CD4-positive, alpha-beta T cell (primary cell): Measurements from ENCODE around the gene YAP1. TPM values are rescaled to one million over a fixed set of nuclear protein-coding genes. Genes with fewer than 3 reads are reported as not detected.

Experiments used
- ATAC-seq: fragments of 200-7000 bp; cut with Tn5 transposase; one replicate; pipeline ENCODE4 v1.10.0; 2022; ENCODE audit warnings: mild to moderate bottlenecking; ENCODE audit not compliant: poor library complexity
- CTCF ChIA-PET: fragments of 350-600 bp; sonication (Branson Sonifier 250); formaldehyde crosslinking; loops from one replicate; lab custom pipeline; 2021; ENCODE audit warnings: antibody characterized with exemption, inconsistent platforms; lab: Charles Lee
- POLR2A ChIA-PET: fragments of 350-600 bp; sonication (Branson Sonifier 250); formaldehyde crosslinking; loops from one replicate; lab custom pipeline; 2021; ENCODE audit warnings: antibody characterized with exemption, inconsistent platforms; lab: Charles Lee
- DNase-seq, 14 experiments: peaks; one replicate each; pipeline ENCODE4 v3.0.0-alpha.2; 2013 to 2020; ENCODE audit warnings: mixed read lengths in 2 of 14
- H3K27ac ChIP-seq, 2 donors: one replicate each; pipeline versions ENCODE4 v1.5.1 to v1.7.0; 2013; ENCODE audit warnings: low read length in 2 of 2, low read depth in 1 of 2, mild to moderate bottlenecking in 1 of 2
- H3K27me3 ChIP-seq, 2 experiments: 1 replicate in 1 of 2; 2 replicates in 1 of 2; pipeline versions ENCODE4 v1.6.1 to v1.7.0; 2013; ENCODE audit warnings: low read length in 2 of 2, control low read depth in 1 of 2, mild to moderate bottlenecking in 1 of 2, moderate library complexity in 1 of 2; ENCODE audit not compliant: insufficient read depth in 2 of 2, control insufficient read depth in 1 of 2
- H3K36me3 ChIP-seq: one replicate; pipeline ENCODE4 v1.6.1; 2013; ENCODE audit warnings: low read length, control low read depth; ENCODE audit not compliant: insufficient read depth
- H3K4me1 ChIP-seq: one replicate; pipeline ENCODE4 v1.6.1; 2013; ENCODE audit warnings: low read length, control low read depth; ENCODE audit not compliant: insufficient read depth
- H3K4me3 ChIP-seq: one replicate; pipeline ENCODE4 v1.5.1; 2013; ENCODE audit warnings: mild to moderate bottlenecking, low read length, moderate library complexity
- H3K9me3 ChIP-seq, 2 experiments: 1 replicate in 1 of 2; 2 replicates in 1 of 2; pipeline versions ENCODE4 v1.6.1 to v1.7.0; 2013; ENCODE audit warnings: low read length in 2 of 2, mild to moderate bottlenecking in 2 of 2, control low read depth in 1 of 2, moderate library complexity in 1 of 2; ENCODE audit not compliant: control insufficient read depth in 1 of 2, insufficient read depth in 1 of 2
- H3K27ac Mint-ChIP-seq: one replicate; pipeline ENCODE4 v1.8.0; 2020; ENCODE audit warnings: mixed read lengths
- H3K27me3 Mint-ChIP-seq: one replicate; pipeline ENCODE4 v1.8.0; 2021; ENCODE audit warnings: mixed read lengths
- H3K36me3 Mint-ChIP-seq: one replicate; pipeline ENCODE4 v1.8.0; 2021; ENCODE audit warnings: low read depth, mixed read lengths
- H3K4me1 Mint-ChIP-seq: one replicate; pipeline ENCODE4 v1.8.0; 2021; ENCODE audit warnings: low read depth, mixed read lengths
- H3K4me3 Mint-ChIP-seq: one replicate; pipeline ENCODE4 v1.8.0; 2020; ENCODE audit warnings: mild to moderate bottlenecking, mixed read lengths
- H3K9me3 Mint-ChIP-seq: one replicate; pipeline ENCODE4 v1.8.0; 2020; ENCODE audit warnings: mixed read lengths
- CTCF ChIP-seq: fragments of 200-600 bp; IDR thresholded peaks from one replicate; pipeline ENCODE4 v1.8.0; 2022; ENCODE audit warnings: antibody characterized with exemption, mild to moderate bottlenecking
- intact Hi-C, 2 experiments: fragments of 100-400 bp; cut with DNase I in 1 of 2; cut with micrococcal nuclease in 1 of 2; formaldehyde crosslinking; loops; one replicate each; pipeline versions ENCODE4 v1.15.1 to v1.9.0; 2023 to 2025; cut with DNase I, micrococcal nuclease
- total RNA-seq, 174 experiments: library from RNA in 2 of 174; stranded (reverse) in 2 of 174; gene quantifications; one replicate each; pipeline ENCODE4 v1.2.3 and lab custom pipeline; 2021 to 2026

Gene YAP1
- total RNA-seq, 2 experiments from 2014 or later, result 0.06 TPM; not detected in 1

DNA sequence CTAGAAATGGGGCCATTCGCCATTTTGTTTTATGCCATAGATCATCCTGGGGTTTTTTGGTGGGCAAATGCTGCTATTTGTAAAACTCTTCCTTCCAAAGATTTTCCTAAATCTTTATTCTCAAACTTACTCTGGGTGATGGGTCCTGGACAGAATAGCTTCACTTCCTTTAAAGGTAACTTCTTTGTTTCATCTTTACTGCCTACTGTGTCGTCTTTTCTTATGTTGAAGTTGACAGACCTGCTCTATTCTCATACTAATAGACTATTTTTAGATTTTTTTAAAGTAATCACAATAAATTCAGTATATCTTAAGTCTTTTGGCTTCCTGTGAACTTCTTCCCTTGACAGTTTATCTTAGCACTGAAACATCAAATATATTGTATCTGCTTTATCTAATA is 98.6 kb downstream of the YAP1 start:
- Histone ChIP-seq H3K4me1 (no peaks in the 10 kb centered on the region), H3K27ac (no peak overlapping the region), H3K36me3 (no peaks in the 10 kb centered on the region), H3K27me3 (peaks cover 0 to 18% of the 10 kb centered on the region in 2 experiments), H3K4me3 (no peak overlapping the region), H3K9me3 (no peaks in the 10 kb centered on the region)
- no peak for DNase-seq
- ChIA-PET CTCF (interaction anchor here (0.7 kb wide), 1 partner anchor 329 kb away, joined by 3 read pairs; no protein-coding TSS in a partner anchor), POLR2A (no interaction called here)
- no peak for ATAC-seq
- no peaks in the 10 kb centered on the region for H3K36me3 Mint-ChIP-seq
- intact Hi-C loops, result no loop called here
- no peaks in the 10 kb centered on the region for H3K9me3 Mint-ChIP-seq
- peaks cover 32% of the 10 kb centered on the region for H3K27me3 Mint-ChIP-seq
- no peak overlapping the region for H3K27ac Mint-ChIP-seq
- no peaks in the 10 kb centered on the region for H3K4me1 Mint-ChIP-seq
- no peak for TF ChIP-seq CTCF
- no peak overlapping the region for H3K4me3 Mint-ChIP-seq

GRCh38 chr11:102214623-102215022 is 104.4 kb downstream of the YAP1 start:
- Mint-ChIP-seq H3K9me3 (no peaks in the 10 kb centered on the region), H3K4me3 (no peak overlapping the region), H3K4me1 (no peaks in the 10 kb centered on the region), H3K36me3 (no peaks in the 10 kb centered on the region), H3K27me3 (peaks cover 41% of the 10 kb centered on the region), H3K27ac (no peak overlapping the region)
- intact Hi-C loops, result no loop called here
- H3K9me3 ChIP-seq, result no peaks in the 10 kb centered on the region
- no peaks in the 10 kb centered on the region for H3K4me1 ChIP-seq
- ATAC-seq, result no peak
- no peaks in the 10 kb centered on the region for H3K36me3 ChIP-seq
- TF ChIP-seq CTCF, result no peak
- POLR2A ChIA-PET, result no interaction called here
- H3K4me3 ChIP-seq, result no peak overlapping the region
- no peak overlapping the region for H3K27ac ChIP-seq
- no peak for DNase-seq
- peaks cover 6 to 11% of the 10 kb centered on the region in 2 experiments for H3K27me3 ChIP-seq
- CTCF ChIA-PET, result no interaction called here

DNA sequence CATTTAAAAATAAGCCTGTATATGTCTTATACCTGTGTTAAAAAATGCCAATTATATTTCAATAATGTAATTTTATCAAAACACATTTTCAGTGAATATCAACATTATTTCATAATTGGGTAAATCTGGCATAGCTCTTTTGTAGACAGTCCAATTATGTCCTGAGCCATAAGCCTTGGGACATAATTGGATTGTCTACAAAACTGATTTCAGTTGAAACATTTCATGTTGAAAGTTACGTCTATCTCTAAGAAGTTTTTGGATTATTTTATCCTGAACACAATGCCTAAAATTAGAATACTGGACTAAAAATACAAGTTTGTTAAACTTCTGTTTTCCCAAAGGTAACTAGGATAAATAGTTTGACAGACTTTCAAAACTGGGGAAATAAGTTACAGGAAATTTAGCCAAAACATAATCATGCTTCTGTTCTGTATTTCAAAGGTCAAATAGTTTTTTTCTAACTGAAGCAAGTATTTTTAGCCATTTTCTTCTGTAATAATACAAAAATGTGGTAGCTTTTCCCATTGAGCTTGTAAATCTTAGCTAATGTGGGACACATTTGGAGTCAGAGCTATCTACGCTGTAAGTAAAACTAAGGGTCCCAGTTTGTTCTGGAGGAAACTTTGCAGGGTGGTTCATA is 106.3 kb downstream of the YAP1 start:
- Histone ChIP-seq H3K4me3 (no peak overlapping the region), H3K27me3 (peaks cover 3 to 6% of the 10 kb centered on the region in 2 experiments), H3K36me3 (no peaks in the 10 kb centered on the region), H3K9me3 (no peaks in the 10 kb centered on the region), H3K27ac (no peak overlapping the region), H3K4me1 (no peaks in the 10 kb centered on the region)
- ChIA-PET CTCF (no interaction called here), POLR2A (no interaction called here)
- ATAC-seq, result no peak
- no peaks in the 10 kb centered on the region for H3K4me1 Mint-ChIP-seq
- H3K4me3 Mint-ChIP-seq, result no peak overlapping the region
- peaks cover 38% of the 10 kb centered on the region for H3K27me3 Mint-ChIP-seq
- no peaks in the 10 kb centered on the region for H3K36me3 Mint-ChIP-seq
- intact Hi-C loops, result no loop called here
- no peak for DNase-seq
- H3K27ac Mint-ChIP-seq, result no peak overlapping the region
- no peaks in the 10 kb centered on the region for H3K9me3 Mint-ChIP-seq
- TF ChIP-seq CTCF, result no peak
